WTC11 (cell line): ENCODE data around the gene MXD3. TPM values are rescaled to one million over a fixed set of nuclear protein-coding genes. Genes with fewer than 3 reads are reported as not detected.

ENCODE experiments used
- ATAC-seq: fragments of 200-7000 bp; cut with Tn5 transposase; 2 replicates; pipeline ENCODE4 v1.10.0; 2021; ENCODE audit warnings: mild to moderate bottlenecking, moderate library complexity
- CTCF ChIA-PET: fragments of 300-600 bp; sonication (Branson Sonifier 250); formaldehyde crosslinking; loops from one replicate; lab custom pipeline; 2021; ENCODE audit warnings: antibody characterized with exemption; lab: Charles Lee
- POLR2A ChIA-PET: fragments of 350-600 bp; sonication (Branson Sonifier 250); formaldehyde crosslinking; loops from one replicate; lab custom pipeline; 2021; ENCODE audit warnings: antibody characterized with exemption; lab: Charles Lee
- DNase-seq: peaks from one replicate; pipeline ENCODE4 v3.0.0; 2021; ENCODE audit warnings: low spot score
- H3K27ac Mint-ChIP-seq: 2 replicates; pipeline ENCODE4 v1.8.0; 2021; ENCODE audit warnings: mixed read lengths
- H3K27me3 Mint-ChIP-seq: 2 replicates; pipeline ENCODE4 v1.8.0; 2021; ENCODE audit warnings: low read depth, mild to moderate bottlenecking, moderate library complexity, mixed read lengths
- H3K36me3 Mint-ChIP-seq: 2 replicates; pipeline ENCODE4 v1.8.0; 2021; ENCODE audit warnings: mixed read lengths
- H3K4me1 Mint-ChIP-seq: 2 replicates; pipeline ENCODE4 v1.8.0; 2022; ENCODE audit warnings: mixed read lengths
- H3K4me3 Mint-ChIP-seq: 2 replicates; pipeline ENCODE4 v1.8.0; 2021; ENCODE audit warnings: mild to moderate bottlenecking, moderate library complexity, mixed read lengths
- H3K9me3 Mint-ChIP-seq: 2 replicates; pipeline ENCODE4 v1.8.0; 2021; ENCODE audit warnings: mixed read lengths
- CBFB ChIP-seq: sonication (generic); formaldehyde crosslinking; IDR thresholded peaks from 2 replicates; pipeline ENCODE4 v1.8.1; 2022; ENCODE audit warnings: mild to moderate bottlenecking, low read depth, missing genetic modification reagents
- CREB1 ChIP-seq: sonication (generic); formaldehyde crosslinking; IDR thresholded peaks from 2 replicates; pipeline ENCODE4 v1.8.0; 2023; ENCODE audit warnings: mild to moderate bottlenecking, missing genetic modification reagents
- HMGA2 ChIP-seq: fragments of 250-450 bp; sonication (Bioruptor Pico); IDR thresholded peaks from 2 replicates; pipeline ENCODE4 v1.4.0; 2021; ENCODE audit warnings: mild to moderate bottlenecking, moderate library complexity
- JAZF1 ChIP-seq: fragments of 250-450 bp; sonication (Bioruptor Pico); IDR thresholded peaks from 2 replicates; pipeline ENCODE4 v1.9.0; 2021; ENCODE audit warnings: moderate library complexity, mild to moderate bottlenecking, inconsistent platforms
- NFYB ChIP-seq: sonication (generic); formaldehyde crosslinking; conservative IDR thresholded peaks from 2 replicates; pipeline ENCODE4 v1.8.0; 2022; ENCODE audit warnings: low read depth, missing genetic modification reagents
- NR3C1 ChIP-seq: sonication (generic); formaldehyde crosslinking; conservative IDR thresholded peaks from 2 replicates; pipeline ENCODE4 v1.8.1; 2023; ENCODE audit warnings: low read depth, mild to moderate bottlenecking, missing genetic modification reagents
- OVOL2 ChIP-seq: fragments of 250-450 bp; sonication (Bioruptor Pico); IDR thresholded peaks from 2 replicates; pipeline ENCODE4 v1.9.0; 2021; ENCODE audit warnings: mild to moderate bottlenecking, borderline replicate concordance
- SOX15 ChIP-seq: fragments of 250-450 bp; sonication (Bioruptor Pico); IDR thresholded peaks from 2 replicates; pipeline ENCODE4 v1.9.0; 2021; ENCODE audit warnings: mild to moderate bottlenecking
- TCF7 ChIP-seq: sonication (generic); formaldehyde crosslinking; IDR thresholded peaks from 2 replicates; pipeline ENCODE4 v1.8.0; 2022; ENCODE audit warnings: mild to moderate bottlenecking, low read depth, missing genetic modification reagents, moderate library complexity
- ZNF121 ChIP-seq: sonication (generic); formaldehyde crosslinking; IDR thresholded peaks from 2 replicates; pipeline ENCODE4 v1.8.0; 2023; ENCODE audit warnings: missing genetic modification reagents
- ZNF396 ChIP-seq: fragments of 250-450 bp; sonication (Bioruptor Pico); IDR thresholded peaks from 2 replicates; pipeline ENCODE4 v1.8.0; 2021; ENCODE audit warnings: mild to moderate bottlenecking, moderate library complexity, borderline replicate concordance
- ZNF416 ChIP-seq: fragments of 250-450 bp; sonication (Bioruptor Pico); IDR thresholded peaks from 2 replicates; pipeline ENCODE4 v1.9.0; 2021; ENCODE audit warnings: mild to moderate bottlenecking, inconsistent platforms
- ZNF423 ChIP-seq: fragments of 250-450 bp; sonication (Bioruptor Pico); IDR thresholded peaks from 2 replicates; pipeline ENCODE4 v2.1.2; 2022; ENCODE audit warnings: mild to moderate bottlenecking, moderate library complexity
- total RNA-seq: library from RNA; stranded (reverse); gene quantifications from 3 replicates; pipeline ENCODE4 v1.2.3, GENCODE V29; 2021
- TF ChIP-seq, protein P1 (sequence below): sonication (generic); formaldehyde crosslinking; IDR thresholded peaks from 2 replicates; pipeline ENCODE4 v1.8.1; 2022; ENCODE audit warnings: low read depth, mild to moderate bottlenecking, moderate library complexity, missing genetic modification reagents, borderline replicate concordance
- TF ChIP-seq, protein P2 (sequence below): sonication (generic); formaldehyde crosslinking; IDR thresholded peaks from 2 replicates; pipeline ENCODE4 v1.8.1; 2023; ENCODE audit warnings: mild to moderate bottlenecking, moderate library complexity, missing genetic modification reagents
- TF ChIP-seq, protein P3 (sequence below): sonication (generic); formaldehyde crosslinking; IDR thresholded peaks from 2 replicates; pipeline ENCODE4 v1.8.0; 2022; ENCODE audit warnings: missing genetic modification reagents
- TF ChIP-seq, protein P4 (sequence below): sonication (generic); formaldehyde crosslinking; IDR thresholded peaks from 2 replicates; pipeline ENCODE4 v1.8.1; 2022; ENCODE audit warnings: mild to moderate bottlenecking, missing genetic modification reagents, moderate library complexity, borderline replicate concordance
- TF ChIP-seq, protein P5 (sequence below): sonication (generic); formaldehyde crosslinking; IDR thresholded peaks from 2 replicates; pipeline ENCODE4 v1.8.1; 2023; ENCODE audit warnings: mild to moderate bottlenecking, missing genetic modification reagents, borderline replicate concordance
- TF ChIP-seq, protein P6 (sequence below): sonication (generic); formaldehyde crosslinking; IDR thresholded peaks from 2 replicates; pipeline ENCODE4 v1.8.0; 2023; ENCODE audit warnings: missing genetic modification reagents, mild to moderate bottlenecking, borderline replicate concordance

Gene MXD3
- total RNA-seq, 1 experiment from 2014 or later, result 25.7 TPM

DNA sequence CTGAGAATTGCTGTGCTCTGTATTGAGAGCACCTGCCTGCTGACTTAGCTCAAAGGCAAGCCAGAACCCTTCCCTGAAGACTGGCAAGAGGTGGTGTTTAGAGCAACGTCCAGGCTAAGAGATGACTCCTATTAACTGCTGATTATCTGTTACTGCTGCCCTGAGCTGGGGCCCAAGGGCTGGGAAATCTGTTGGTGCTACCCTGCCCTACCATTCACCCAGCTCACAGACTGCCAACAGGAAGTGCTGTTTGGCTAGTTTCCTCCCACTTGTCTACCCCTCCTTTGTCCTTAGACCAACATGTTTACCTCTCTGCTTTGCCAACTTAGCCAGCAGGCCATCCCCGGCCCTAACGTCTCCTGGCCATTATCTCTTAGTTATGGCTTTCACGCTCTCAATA, 15.1 kb downstream of the MXD3 start:
- Mint-ChIP-seq H3K9me3 (no peaks in the 10 kb centered on the region), H3K36me3 (peaks cover 45% of the 10 kb centered on the region), H3K27ac (no peak overlapping the region; the same call in 1 of the 2 replicates), H3K4me3 (no peak overlapping the region), H3K4me1 (peaks cover 33% of the 10 kb centered on the region), H3K27me3 (no peaks in the 10 kb centered on the region)
- ChIA-PET POLR2A (no interaction called here), CTCF (interaction anchor here (0.8 to 4.7 kb wide), 3 partner anchors 13 to 225 kb away, joined by 3 to 36 read pairs (median 9); no protein-coding TSS in a partner anchor)
- no peak for ATAC-seq
- DNase-seq, result no peak
- TF ChIP-seq, protein P1, sequence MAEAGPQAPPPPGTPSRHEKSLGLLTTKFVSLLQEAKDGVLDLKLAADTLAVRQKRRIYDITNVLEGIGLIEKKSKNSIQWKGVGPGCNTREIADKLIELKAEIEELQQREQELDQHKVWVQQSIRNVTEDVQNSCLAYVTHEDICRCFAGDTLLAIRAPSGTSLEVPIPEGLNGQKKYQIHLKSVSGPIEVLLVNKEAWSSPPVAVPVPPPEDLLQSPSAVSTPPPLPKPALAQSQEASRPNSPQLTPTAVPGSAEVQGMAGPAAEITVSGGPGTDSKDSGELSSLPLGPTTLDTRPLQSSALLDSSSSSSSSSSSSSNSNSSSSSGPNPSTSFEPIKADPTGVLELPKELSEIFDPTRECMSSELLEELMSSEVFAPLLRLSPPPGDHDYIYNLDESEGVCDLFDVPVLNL (CRISPR knock-in tag), result no peak
- no peak for TF ChIP-seq ZNF396 (CRISPR knock-in tag)
- TF ChIP-seq, protein P2, sequence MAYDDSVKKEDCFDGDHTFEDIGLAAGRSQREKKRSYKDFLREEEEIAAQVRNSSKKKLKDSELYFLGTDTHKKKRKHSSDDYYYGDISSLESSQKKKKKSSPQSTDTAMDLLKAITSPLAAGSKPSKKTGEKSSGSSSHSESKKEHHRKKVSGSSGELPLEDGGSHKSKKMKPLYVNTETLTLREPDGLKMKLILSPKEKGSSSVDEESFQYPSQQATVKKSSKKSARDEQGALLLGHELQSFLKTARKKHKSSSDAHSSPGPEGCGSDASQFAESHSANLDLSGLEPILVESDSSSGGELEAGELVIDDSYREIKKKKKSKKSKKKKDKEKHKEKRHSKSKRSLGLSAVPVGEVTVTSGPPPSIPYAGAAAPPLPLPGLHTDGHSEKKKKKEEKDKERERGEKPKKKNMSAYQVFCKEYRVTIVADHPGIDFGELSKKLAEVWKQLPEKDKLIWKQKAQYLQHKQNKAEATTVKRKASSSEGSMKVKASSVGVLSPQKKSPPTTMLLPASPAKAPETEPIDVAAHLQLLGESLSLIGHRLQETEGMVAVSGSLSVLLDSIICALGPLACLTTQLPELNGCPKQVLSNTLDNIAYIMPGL, result no peak
- TF ChIP-seq, protein P3, sequence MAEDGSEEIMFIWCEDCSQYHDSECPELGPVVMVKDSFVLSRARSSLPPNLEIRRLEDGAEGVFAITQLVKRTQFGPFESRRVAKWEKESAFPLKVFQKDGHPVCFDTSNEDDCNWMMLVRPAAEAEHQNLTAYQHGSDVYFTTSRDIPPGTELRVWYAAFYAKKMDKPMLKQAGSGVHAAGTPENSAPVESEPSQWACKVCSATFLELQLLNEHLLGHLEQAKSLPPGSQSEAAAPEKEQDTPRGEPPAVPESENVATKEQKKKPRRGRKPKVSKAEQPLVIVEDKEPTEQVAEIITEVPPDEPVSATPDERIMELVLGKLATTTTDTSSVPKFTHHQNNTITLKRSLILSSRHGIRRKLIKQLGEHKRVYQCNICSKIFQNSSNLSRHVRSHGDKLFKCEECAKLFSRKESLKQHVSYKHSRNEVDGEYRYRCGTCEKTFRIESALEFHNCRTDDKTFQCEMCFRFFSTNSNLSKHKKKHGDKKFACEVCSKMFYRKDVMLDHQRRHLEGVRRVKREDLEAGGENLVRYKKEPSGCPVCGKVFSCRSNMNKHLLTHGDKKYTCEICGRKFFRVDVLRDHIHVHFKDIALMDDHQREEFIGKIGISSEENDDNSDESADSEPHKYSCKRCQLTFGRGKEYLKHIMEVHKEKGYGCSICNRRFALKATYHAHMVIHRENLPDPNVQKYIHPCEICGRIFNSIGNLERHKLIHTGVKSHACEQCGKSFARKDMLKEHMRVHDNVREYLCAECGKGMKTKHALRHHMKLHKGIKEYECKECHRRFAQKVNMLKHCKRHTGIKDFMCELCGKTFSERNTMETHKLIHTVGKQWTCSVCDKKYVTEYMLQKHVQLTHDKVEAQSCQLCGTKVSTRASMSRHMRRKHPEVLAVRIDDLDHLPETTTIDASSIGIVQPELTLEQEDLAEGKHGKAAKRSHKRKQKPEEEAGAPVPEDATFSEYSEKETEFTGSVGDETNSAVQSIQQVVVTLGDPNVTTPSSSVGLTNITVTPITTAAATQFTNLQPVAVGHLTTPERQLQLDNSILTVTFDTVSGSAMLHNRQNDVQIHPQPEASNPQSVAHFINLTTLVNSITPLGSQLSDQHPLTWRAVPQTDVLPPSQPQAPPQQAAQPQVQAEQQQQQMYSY, result no peak
- no peak for TF ChIP-seq ZNF121 (CRISPR knock-in tag)
- TF ChIP-seq TCF7 (CRISPR knock-in tag), result no peak
- TF ChIP-seq ZNF423 (CRISPR knock-in tag), result no peak
- TF ChIP-seq, protein P4, sequence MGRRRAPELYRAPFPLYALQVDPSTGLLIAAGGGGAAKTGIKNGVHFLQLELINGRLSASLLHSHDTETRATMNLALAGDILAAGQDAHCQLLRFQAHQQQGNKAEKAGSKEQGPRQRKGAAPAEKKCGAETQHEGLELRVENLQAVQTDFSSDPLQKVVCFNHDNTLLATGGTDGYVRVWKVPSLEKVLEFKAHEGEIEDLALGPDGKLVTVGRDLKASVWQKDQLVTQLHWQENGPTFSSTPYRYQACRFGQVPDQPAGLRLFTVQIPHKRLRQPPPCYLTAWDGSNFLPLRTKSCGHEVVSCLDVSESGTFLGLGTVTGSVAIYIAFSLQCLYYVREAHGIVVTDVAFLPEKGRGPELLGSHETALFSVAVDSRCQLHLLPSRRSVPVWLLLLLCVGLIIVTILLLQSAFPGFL (CRISPR knock-in tag), result no peak
- no peak for TF ChIP-seq NFYB (CRISPR knock-in tag)
- TF ChIP-seq CREB1 (CRISPR knock-in tag), result no peak
- no peak for TF ChIP-seq ZNF416 (CRISPR knock-in tag)
- no peak for TF ChIP-seq CBFB (CRISPR knock-in tag)
- no peak for TF ChIP-seq HMGA2 (CRISPR knock-in tag)
- TF ChIP-seq, all 79 proteins: peak for 0

DNA sequence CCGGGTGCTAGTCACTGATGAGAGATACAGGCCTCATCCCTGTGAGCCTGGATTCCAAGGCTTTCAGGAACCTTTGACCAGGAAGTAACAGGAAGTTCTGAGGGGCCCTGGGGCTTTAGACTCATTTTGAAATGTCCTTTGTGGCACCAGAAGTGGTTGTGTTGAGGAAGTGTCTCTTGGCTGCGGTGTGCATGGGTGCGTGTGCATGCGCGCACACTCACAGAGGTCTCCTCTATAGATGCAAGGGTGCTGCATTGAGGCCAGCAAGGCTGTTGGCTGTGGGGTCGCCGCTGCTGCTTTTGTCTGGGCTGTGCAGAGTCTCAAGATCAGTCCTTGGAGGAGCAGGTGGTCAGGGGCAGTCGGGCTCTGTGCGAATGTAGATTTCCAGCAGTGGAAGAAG, 15.8 kb downstream of the MXD3 start:
- Mint-ChIP-seq H3K9me3 (no peaks in the 10 kb centered on the region), H3K4me1 (peaks cover 33% of the 10 kb centered on the region), H3K36me3 (peaks cover 48% of the 10 kb centered on the region), H3K27me3 (no peaks in the 10 kb centered on the region), H3K27ac (peak overlapping the region; percentile 65; the same call in 1 of the 2 replicates), H3K4me3 (no peak overlapping the region)
- ATAC-seq (no peak), DNase-seq (no peak)
- POLR2A ChIA-PET, result no interaction called here
- CTCF ChIA-PET, result interaction anchor here (2.6 to 4.7 kb wide), 2 partner anchors 13 to 184 kb away, joined by 9 to 36 read pairs; no protein-coding TSS in a partner anchor
- no peak for TF ChIP-seq NR3C1 (CRISPR knock-in tag)
- TF ChIP-seq, protein P5, sequence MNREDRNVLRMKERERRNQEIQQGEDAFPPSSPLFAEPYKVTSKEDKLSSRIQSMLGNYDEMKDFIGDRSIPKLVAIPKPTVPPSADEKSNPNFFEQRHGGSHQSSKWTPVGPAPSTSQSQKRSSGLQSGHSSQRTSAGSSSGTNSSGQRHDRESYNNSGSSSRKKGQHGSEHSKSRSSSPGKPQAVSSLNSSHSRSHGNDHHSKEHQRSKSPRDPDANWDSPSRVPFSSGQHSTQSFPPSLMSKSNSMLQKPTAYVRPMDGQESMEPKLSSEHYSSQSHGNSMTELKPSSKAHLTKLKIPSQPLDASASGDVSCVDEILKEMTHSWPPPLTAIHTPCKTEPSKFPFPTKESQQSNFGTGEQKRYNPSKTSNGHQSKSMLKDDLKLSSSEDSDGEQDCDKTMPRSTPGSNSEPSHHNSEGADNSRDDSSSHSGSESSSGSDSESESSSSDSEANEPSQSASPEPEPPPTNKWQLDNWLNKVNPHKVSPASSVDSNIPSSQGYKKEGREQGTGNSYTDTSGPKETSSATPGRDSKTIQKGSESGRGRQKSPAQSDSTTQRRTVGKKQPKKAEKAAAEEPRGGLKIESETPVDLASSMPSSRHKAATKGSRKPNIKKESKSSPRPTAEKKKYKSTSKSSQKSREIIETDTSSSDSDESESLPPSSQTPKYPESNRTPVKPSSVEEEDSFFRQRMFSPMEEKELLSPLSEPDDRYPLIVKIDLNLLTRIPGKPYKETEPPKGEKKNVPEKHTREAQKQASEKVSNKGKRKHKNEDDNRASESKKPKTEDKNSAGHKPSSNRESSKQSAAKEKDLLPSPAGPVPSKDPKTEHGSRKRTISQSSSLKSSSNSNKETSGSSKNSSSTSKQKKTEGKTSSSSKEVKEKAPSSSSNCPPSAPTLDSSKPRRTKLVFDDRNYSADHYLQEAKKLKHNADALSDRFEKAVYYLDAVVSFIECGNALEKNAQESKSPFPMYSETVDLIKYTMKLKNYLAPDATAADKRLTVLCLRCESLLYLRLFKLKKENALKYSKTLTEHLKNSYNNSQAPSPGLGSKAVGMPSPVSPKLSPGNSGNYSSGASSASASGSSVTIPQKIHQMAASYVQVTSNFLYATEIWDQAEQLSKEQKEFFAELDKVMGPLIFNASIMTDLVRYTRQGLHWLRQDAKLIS (CRISPR knock-in tag), result no peak
- TF ChIP-seq SOX15, result no peak
- no peak for TF ChIP-seq JAZF1
- no peak for TF ChIP-seq CREB1 (CRISPR knock-in tag)
- TF ChIP-seq OVOL2, result no peak
- TF ChIP-seq, protein P6, sequence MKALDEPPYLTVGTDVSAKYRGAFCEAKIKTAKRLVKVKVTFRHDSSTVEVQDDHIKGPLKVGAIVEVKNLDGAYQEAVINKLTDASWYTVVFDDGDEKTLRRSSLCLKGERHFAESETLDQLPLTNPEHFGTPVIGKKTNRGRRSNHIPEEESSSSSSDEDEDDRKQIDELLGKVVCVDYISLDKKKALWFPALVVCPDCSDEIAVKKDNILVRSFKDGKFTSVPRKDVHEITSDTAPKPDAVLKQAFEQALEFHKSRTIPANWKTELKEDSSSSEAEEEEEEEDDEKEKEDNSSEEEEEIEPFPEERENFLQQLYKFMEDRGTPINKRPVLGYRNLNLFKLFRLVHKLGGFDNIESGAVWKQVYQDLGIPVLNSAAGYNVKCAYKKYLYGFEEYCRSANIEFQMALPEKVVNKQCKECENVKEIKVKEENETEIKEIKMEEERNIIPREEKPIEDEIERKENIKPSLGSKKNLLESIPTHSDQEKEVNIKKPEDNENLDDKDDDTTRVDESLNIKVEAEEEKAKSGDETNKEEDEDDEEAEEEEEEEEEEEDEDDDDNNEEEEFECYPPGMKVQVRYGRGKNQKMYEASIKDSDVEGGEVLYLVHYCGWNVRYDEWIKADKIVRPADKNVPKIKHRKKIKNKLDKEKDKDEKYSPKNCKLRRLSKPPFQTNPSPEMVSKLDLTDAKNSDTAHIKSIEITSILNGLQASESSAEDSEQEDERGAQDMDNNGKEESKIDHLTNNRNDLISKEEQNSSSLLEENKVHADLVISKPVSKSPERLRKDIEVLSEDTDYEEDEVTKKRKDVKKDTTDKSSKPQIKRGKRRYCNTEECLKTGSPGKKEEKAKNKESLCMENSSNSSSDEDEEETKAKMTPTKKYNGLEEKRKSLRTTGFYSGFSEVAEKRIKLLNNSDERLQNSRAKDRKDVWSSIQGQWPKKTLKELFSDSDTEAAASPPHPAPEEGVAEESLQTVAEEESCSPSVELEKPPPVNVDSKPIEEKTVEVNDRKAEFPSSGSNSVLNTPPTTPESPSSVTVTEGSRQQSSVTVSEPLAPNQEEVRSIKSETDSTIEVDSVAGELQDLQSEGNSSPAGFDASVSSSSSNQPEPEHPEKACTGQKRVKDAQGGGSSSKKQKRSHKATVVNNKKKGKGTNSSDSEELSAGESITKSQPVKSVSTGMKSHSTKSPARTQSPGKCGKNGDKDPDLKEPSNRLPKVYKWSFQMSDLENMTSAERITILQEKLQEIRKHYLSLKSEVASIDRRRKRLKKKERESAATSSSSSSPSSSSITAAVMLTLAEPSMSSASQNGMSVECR (CRISPR knock-in tag), result no peak
